Measurements from ENCODE around the gene ZNF124. TPM values are rescaled to one million over a fixed set of nuclear protein-coding genes. Genes with fewer than 3 reads are reported as not detected.

The ZNF124 gene
- total and polyA plus RNA-seq, 4 donors: 1.1 to 19.7 (median 6.9) TPM

GRCh38 chr1:247216261-247216660 is 44.4 kb upstream of the ZNF124 start:
- Histone ChIP-seq H3K9ac (ENCODE audit: low read depth in 1 of 2, low read length in 2 of 2) (no peak overlapping the region), H3K9me3 (ENCODE audit: control insufficient read depth in 4 of 4, low read length in 3 of 4) (no peaks in the 10 kb centered on the region)

DNA sequence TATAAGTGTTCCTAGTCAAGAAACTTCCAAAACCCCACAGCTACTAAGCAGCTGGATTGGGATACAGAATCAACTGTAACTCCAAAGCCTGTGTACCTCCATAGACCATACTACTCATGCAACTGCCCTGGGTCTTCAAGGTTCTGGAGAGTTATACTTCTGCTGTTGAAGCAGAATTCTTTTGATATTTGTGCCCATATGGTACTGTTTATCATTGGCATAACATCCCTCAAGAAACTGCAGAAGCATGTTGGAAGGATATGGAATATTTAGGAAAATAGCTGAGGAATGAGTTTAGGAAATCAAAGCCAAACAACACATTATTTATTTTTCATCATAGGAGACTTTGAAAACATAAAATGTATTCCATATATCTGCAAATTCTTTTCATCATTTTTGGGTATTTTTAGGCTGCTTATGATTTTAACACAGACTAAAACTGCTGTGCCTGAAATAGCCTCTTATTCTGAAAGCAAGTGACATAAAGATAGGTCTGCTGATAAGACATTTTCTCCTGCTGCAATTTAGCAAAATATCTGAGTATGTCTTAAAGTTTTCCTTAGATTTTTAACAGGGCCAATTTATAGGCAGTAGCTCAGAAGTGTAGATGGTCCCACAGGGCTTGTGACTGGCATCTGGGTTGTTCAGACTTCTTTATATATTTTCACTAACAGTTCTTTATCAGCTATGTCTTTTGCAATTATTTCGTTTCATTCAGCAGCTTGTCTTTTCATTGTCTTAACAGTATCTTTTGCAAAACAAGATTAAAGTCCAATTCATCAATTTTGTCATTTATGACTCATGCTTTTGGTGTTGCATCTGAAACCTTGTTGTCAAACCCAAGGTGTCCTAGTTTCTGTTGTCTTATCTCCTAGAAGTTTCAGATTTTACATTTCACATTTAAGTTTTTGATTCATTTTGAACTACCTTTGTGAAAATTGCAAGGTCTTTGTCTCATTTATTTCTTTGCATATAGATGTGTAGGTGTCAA is 41.1 kb upstream of the ZNF124 start:
- no peak for DNase-seq (ENCODE audit: low spot score)
- no peak overlapping the region for H3K4me3 ChIP-seq (ENCODE audit: low read depth in 1 of 3, low read length in 3 of 3)
- H3K9me3 ChIP-seq (ENCODE audit: control insufficient read depth in 4 of 4, low read length in 3 of 4): no peaks in the 10 kb centered on the region
- H3K4me1 ChIP-seq (ENCODE audit: control insufficient read depth in 4 of 4, insufficient read depth in 4 of 4, low read length in 3 of 4): peaks cover 3 to 11% (median 5%) of the 10 kb centered on the region in 4 donors
- no peak overlapping the region for H3K9ac ChIP-seq (ENCODE audit: low read depth in 1 of 2, low read length in 2 of 2)
- TF ChIP-seq, protein P1, sequence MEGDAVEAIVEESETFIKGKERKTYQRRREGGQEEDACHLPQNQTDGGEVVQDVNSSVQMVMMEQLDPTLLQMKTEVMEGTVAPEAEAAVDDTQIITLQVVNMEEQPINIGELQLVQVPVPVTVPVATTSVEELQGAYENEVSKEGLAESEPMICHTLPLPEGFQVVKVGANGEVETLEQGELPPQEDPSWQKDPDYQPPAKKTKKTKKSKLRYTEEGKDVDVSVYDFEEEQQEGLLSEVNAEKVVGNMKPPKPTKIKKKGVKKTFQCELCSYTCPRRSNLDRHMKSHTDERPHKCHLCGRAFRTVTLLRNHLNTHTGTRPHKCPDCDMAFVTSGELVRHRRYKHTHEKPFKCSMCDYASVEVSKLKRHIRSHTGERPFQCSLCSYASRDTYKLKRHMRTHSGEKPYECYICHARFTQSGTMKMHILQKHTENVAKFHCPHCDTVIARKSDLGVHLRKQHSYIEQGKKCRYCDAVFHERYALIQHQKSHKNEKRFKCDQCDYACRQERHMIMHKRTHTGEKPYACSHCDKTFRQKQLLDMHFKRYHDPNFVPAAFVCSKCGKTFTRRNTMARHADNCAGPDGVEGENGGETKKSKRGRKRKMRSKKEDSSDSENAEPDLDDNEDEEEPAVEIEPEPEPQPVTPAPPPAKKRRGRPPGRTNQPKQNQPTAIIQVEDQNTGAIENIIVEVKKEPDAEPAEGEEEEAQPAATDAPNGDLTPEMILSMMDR (IDR thresholded peaks at IDR 0.05; ENCODE audit: low read depth, low read length, missing input control): no peak
- no peak for TF ChIP-seq HNF4A (conservative IDR thresholded peaks at IDR 0.05)
- no peak for TF ChIP-seq MAX (IDR thresholded peaks at IDR 0.05)
- no peak for TF ChIP-seq YY1 (IDR thresholded peaks at IDR 0.05)
- H3K27ac ChIP-seq (ENCODE audit: low read depth in 1 of 2, low read length in 2 of 2): no peak overlapping the region
- H3K36me3 ChIP-seq (ENCODE audit: control insufficient read depth in 4 of 4, insufficient read depth in 3 of 4, low read depth in 1 of 4, low read length in 3 of 4): no peaks in the 10 kb centered on the region
- WGBS: 53% methylated on average over 1 of the region's 1 CpG
- no peaks in the 10 kb centered on the region for H3K27me3 ChIP-seq (ENCODE audit: control insufficient read depth in 4 of 4, insufficient read depth in 4 of 4, low read length in 3 of 4)

More at GRCh38 chr1:247216261-247216660, 44.4 kb upstream of the ZNF124 start:
- H3K27me3 ChIP-seq (ENCODE audit: control insufficient read depth in 4 of 4, insufficient read depth in 4 of 4, low read length in 3 of 4): no peaks in the 10 kb centered on the region
- no peak overlapping the region for H3K4me3 ChIP-seq (ENCODE audit: low read depth in 1 of 3, low read length in 3 of 3)
- no peak overlapping the region for H3K27ac ChIP-seq (ENCODE audit: low read depth in 1 of 2, low read length in 2 of 2)
- WGBS: 72% methylated on average over 3 of the region's 3 CpGs
- DNase-seq (ENCODE audit: low spot score): no peak
- no peaks in the 10 kb centered on the region for H3K4me1 ChIP-seq (ENCODE audit: control insufficient read depth in 4 of 4, insufficient read depth in 4 of 4, low read length in 3 of 4)
- no peak for TF ChIP-seq TAF1 (conservative IDR thresholded peaks at IDR 0.05)
- TF ChIP-seq, protein P2, sequence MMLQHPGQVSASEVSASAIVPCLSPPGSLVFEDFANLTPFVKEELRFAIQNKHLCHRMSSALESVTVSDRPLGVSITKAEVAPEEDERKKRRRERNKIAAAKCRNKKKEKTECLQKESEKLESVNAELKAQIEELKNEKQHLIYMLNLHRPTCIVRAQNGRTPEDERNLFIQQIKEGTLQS (IDR thresholded peaks at IDR 0.05): no peak
- TF ChIP-seq FOXA2 (IDR thresholded peaks at IDR 0.05): no peak
- no peak for TF ChIP-seq RAD21 (IDR thresholded peaks at IDR 0.05)
- TF ChIP-seq, protein P1 (IDR thresholded peaks at IDR 0.05; ENCODE audit: low read depth, low read length, missing input control): no peak
- TF ChIP-seq, protein P3, sequence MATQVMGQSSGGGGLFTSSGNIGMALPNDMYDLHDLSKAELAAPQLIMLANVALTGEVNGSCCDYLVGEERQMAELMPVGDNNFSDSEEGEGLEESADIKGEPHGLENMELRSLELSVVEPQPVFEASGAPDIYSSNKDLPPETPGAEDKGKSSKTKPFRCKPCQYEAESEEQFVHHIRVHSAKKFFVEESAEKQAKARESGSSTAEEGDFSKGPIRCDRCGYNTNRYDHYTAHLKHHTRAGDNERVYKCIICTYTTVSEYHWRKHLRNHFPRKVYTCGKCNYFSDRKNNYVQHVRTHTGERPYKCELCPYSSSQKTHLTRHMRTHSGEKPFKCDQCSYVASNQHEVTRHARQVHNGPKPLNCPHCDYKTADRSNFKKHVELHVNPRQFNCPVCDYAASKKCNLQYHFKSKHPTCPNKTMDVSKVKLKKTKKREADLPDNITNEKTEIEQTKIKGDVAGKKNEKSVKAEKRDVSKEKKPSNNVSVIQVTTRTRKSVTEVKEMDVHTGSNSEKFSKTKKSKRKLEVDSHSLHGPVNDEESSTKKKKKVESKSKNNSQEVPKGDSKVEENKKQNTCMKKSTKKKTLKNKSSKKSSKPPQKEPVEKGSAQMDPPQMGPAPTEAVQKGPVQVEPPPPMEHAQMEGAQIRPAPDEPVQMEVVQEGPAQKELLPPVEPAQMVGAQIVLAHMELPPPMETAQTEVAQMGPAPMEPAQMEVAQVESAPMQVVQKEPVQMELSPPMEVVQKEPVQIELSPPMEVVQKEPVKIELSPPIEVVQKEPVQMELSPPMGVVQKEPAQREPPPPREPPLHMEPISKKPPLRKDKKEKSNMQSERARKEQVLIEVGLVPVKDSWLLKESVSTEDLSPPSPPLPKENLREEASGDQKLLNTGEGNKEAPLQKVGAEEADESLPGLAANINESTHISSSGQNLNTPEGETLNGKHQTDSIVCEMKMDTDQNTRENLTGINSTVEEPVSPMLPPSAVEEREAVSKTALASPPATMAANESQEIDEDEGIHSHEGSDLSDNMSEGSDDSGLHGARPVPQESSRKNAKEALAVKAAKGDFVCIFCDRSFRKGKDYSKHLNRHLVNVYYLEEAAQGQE (IDR thresholded peaks at IDR 0.05): no peak
- no peak for TF ChIP-seq HNF4G (IDR thresholded peaks at IDR 0.05)
- TF ChIP-seq RXRA (IDR thresholded peaks at IDR 0.05): no peak
- no peak for TF ChIP-seq GABPA (IDR thresholded peaks at IDR 0.05 in 1 of 2, conservative IDR thresholded peaks at IDR 0.05 in 1 of 2)
- TF ChIP-seq MAX (IDR thresholded peaks at IDR 0.05): no peak
- TF ChIP-seq YY1 (IDR thresholded peaks at IDR 0.05): no peak
- TF ChIP-seq FOXA1 (IDR thresholded peaks at IDR 0.05): no peak
- TF ChIP-seq HNF4A (conservative IDR thresholded peaks at IDR 0.05): no peak
- no peak for TF ChIP-seq EGR1 (IDR thresholded peaks at IDR 0.05; ENCODE audit: low read depth in 2 of 2)
- no peak for TF ChIP-seq JUND (IDR thresholded peaks at IDR 0.05)
- H3K36me3 ChIP-seq (ENCODE audit: control insufficient read depth in 4 of 4, insufficient read depth in 3 of 4, low read depth in 1 of 4, low read length in 3 of 4): no peaks in the 10 kb centered on the region

All from liver (tissue), 9 donors.